GM12878 (cell line): ENCODE results near the gene DIS3L2.

Experiments used
- CBX3 ChIP-seq: fragments of 200-600 bp; sonication (generic); IDR thresholded peaks from 2 replicates; pipeline ENCODE4 v1.6.1; 2016; ENCODE audit warnings: low read depth, borderline replicate concordance
- CHD4 ChIP-seq: fragments of 200-600 bp; sonication (generic); IDR thresholded peaks from 2 replicates; pipeline ENCODE4 v1.6.1; 2016; ENCODE audit warnings: mild to moderate bottlenecking
- CTCF ChIP-seq, 3 experiments: IDR thresholded peaks in 2 of 3; conservative IDR thresholded peaks in 1 of 3; 2 replicates each; pipeline ENCODE4 v1.5.1; 2011; ENCODE audit warnings: low read depth in 3 of 3, low read length in 3 of 3, mild to moderate bottlenecking in 3 of 3, control low read depth in 2 of 3, moderate library complexity in 2 of 3, inconsistent platforms in 1 of 3, mixed read lengths in 1 of 3; ENCODE audit not compliant: control insufficient read depth in 2 of 3, insufficient read depth in 1 of 3; ENCODE audit errors: extremely low read depth in 1 of 3
- MXI1 ChIP-seq: fragments of 150-350 bp; IDR thresholded peaks from 2 replicates; pipeline ENCODE4 v1.6.1; 2011; ENCODE audit warnings: low read depth, mild to moderate bottlenecking, inconsistent platforms, low read length, improper control_type of control experiment
- POLR2A ChIP-seq: IDR thresholded peaks from 2 replicates; pipeline ENCODE4 v1.6.1; 2011; ENCODE audit warnings: low read depth, mild to moderate bottlenecking, low read length
- POU2F2 ChIP-seq: IDR thresholded peaks from 3 replicates; pipeline ENCODE4 v1.6.1; 2011; ENCODE audit warnings: low read depth, mild to moderate bottlenecking, low read length, borderline replicate concordance
- SUPT20H ChIP-seq: IDR thresholded peaks from 2 replicates; pipeline ENCODE4 v1.6.1; 2011; ENCODE audit warnings: low read depth, mild to moderate bottlenecking, low read length, moderate library complexity, borderline replicate concordance; ENCODE audit not compliant: control insufficient read depth
- SUZ12 ChIP-seq: fragments of 200-600 bp; sonication (generic); IDR thresholded peaks from one replicate; pipeline ENCODE4 v1.6.1; 2018; ENCODE audit warnings: antibody characterized with exemption, mild to moderate bottlenecking; ENCODE audit not compliant: unreplicated experiment
- TARDBP ChIP-seq: IDR thresholded peaks from 2 replicates; pipeline ENCODE4 v1.6.1; 2016; ENCODE audit warnings: borderline replicate concordance
- YBX1 ChIP-seq: fragments of 450-650 bp; IDR thresholded peaks from 2 replicates; pipeline ENCODE4 v1.6.1; 2016; ENCODE audit warnings: antibody characterized with exemption

DNA sequence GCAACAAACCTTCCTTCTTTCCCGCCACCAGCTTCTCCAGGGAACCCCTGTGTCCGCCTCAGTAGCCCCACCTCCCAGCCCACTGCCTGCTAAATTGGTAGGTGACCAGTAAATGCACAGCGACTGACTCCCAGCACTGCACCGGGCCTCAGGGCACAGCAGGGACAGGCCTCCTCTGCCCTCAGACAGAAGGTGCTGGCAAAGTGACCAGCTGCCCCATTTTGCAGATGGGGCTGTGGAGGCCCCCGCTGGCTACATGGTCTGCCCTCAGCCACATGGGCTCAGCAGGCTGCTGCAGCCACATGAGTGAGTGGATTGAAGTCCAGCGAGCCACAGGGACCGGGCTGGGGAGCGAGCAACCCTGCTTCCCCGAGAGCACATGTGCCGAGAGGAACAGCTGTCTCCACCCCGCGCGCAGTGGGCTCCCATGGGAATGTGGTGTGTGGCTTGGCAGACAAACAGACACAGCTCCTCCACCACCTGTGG lies 27.6 kb upstream of the DIS3L2 start:
- TF ChIP-seq CHD4 = no peak
- TF ChIP-seq SUPT20H = no peak
- no peak for TF ChIP-seq CBX3
- TF ChIP-seq SUZ12 = no peak
- TF ChIP-seq TARDBP = no peak
- TF ChIP-seq CTCF (IDR thresholded peaks at IDR 0.05 in 2 of 3, conservative IDR thresholded peaks at IDR 0.05 in 1 of 3; ENCODE audit: control insufficient read depth in 2 of 3, extremely low read depth in 1 of 3, insufficient read depth in 1 of 3, low read depth in 3 of 3, low read length in 3 of 3) = no peak
- TF ChIP-seq YBX1 = no peak
- no peak for TF ChIP-seq MXI1
- TF ChIP-seq POLR2A = no peak
- TF ChIP-seq POU2F2 = no peak
